A673 (cell line): ENCODE data around the gene CCDC185. TPM values are rescaled to one million over a fixed set of nuclear protein-coding genes. Genes with fewer than 3 reads are reported as not detected.
A peak's percentile ranks its signal among the peaks of the same experiment; 100 is the strongest.
"Not testable (repeated sequence)": the region's sequence is repeated elsewhere in the genome, so short reads cannot be mapped to it uniquely, and the experiment has no call there.

ENCODE experiments used
- BruUV-seq: library from RNA; stranded (reverse); fragments of 400-500 nt; replicated peaks from 2 replicates; lab custom pipeline; 2021; lab: Mats Ljungman, UMichigan
- CTCF ChIA-PET: fragments of 300-600 bp; sonication (Branson Sonifier 250); formaldehyde crosslinking; loops from one replicate; lab custom pipeline; 2022; ENCODE audit warnings: antibody characterized with exemption; lab: Charles Lee
- POLR2A ChIA-PET: fragments of 300-600 bp; sonication (Branson Sonifier 250); formaldehyde crosslinking; loops from one replicate; lab custom pipeline; 2022; ENCODE audit warnings: antibody characterized with exemption; ENCODE audit not compliant: low non-redundant PET; lab: Charles Lee
- DNase-seq: peaks from one replicate; pipeline ENCODE4 v3.0.0-alpha.2; 2015; ENCODE audit warnings: low spot score
- H3K27ac ChIP-seq: fragments of 200-600 bp; sonication (generic); 2 replicates; pipeline ENCODE4 v1.5.1; 2016; ENCODE audit warnings: mixed run types, low read depth, mild to moderate bottlenecking, mixed read lengths, antibody characterized with exemption, low read length; ENCODE audit not compliant: poor library complexity, severe bottlenecking
- H3K27me3 ChIP-seq: fragments of 200-600 bp; sonication (generic); replicated peaks from 2 replicates; pipeline ENCODE4 v1.6.1; 2017; ENCODE audit warnings: mixed run types, low read depth, mild to moderate bottlenecking, mixed read lengths, antibody characterized with exemption, low read length; ENCODE audit not compliant: insufficient read depth, poor library complexity
- H3K36me3 ChIP-seq: fragments of 200-600 bp; sonication (generic); 2 replicates; pipeline ENCODE4 v1.6.1; 2016; ENCODE audit warnings: mixed run types, mild to moderate bottlenecking, mixed read lengths, antibody characterized with exemption, low read length; ENCODE audit not compliant: insufficient read depth, poor library complexity, severe bottlenecking
- H3K4me1 ChIP-seq: fragments of 200-600 bp; sonication (generic); 2 replicates; pipeline ENCODE4 v1.6.1; 2017; ENCODE audit warnings: mixed run types, mild to moderate bottlenecking, mixed read lengths, antibody characterized with exemption, low read length; ENCODE audit not compliant: insufficient read depth, poor library complexity, severe bottlenecking
- H3K4me3 ChIP-seq: fragments of 200-600 bp; sonication (generic); 2 replicates; pipeline ENCODE4 v1.5.1; 2016; ENCODE audit warnings: low read depth, mixed run types, mild to moderate bottlenecking, mixed read lengths, low read length; ENCODE audit not compliant: poor library complexity, severe bottlenecking
- H3K9me3 ChIP-seq: fragments of 200-600 bp; sonication (generic); 2 replicates; pipeline ENCODE4 v1.6.1; 2016; ENCODE audit warnings: mixed run types, low read depth, mild to moderate bottlenecking, mixed read lengths, antibody characterized with exemption, low read length; ENCODE audit not compliant: poor library complexity, severe bottlenecking
- CTCF ChIP-seq: fragments of 300-800, 200-600 bp; sonication (generic); conservative IDR thresholded peaks from 2 replicates; pipeline ENCODE4 v1.5.1; 2017; ENCODE audit warnings: low read depth, mild to moderate bottlenecking, antibody characterized with exemption, low read length, moderate library complexity, mixed read lengths
- EZH2 ChIP-seq: fragments of 200-600 bp; sonication (generic); IDR thresholded peaks from 2 replicates; pipeline ENCODE4 v1.6.1; 2017; ENCODE audit warnings: borderline replicate concordance, low read depth, mild to moderate bottlenecking, mixed read lengths, antibody characterized with exemption, low read length; ENCODE audit not compliant: poor library complexity, severe bottlenecking
- intact Hi-C: fragments of 100-400 bp; cut with micrococcal nuclease; formaldehyde crosslinking; loops from one replicate; pipeline ENCODE4 v1.10.0; 2022; ENCODE audit not compliant: unreplicated experiment
- total RNA-seq: library from RNA; stranded (reverse); gene quantifications from 2 replicates; pipeline ENCODE4 v1.2.3, GENCODE V29; 2021

The CCDC185 gene
- total RNA-seq, 1 experiment from 2014 or later = not detected

DNA sequence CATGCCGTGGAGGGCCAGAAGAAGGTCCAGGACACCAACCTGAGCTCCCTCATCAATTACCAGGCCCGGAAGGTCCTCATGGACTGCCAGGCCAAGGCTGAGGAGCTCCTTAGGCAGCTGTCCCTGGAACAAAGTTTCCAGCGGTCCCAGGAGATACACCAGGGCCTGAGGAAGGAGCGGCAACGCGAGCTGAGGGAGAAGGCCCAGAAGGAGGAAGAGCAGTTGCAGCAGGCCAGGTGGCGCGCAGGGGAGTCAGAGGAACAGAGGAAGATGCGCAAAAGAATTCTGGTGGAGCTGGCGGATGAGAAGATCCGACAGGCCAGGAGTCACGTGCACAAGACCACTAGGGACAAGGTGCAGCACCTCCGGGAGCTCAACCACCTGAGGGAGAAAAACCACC is 1.5 kb downstream of the CCDC185 start:
- CTCF ChIA-PET = no interaction called here
- intact Hi-C loops = no loop called here
- POLR2A ChIA-PET = no interaction called here

GRCh38 chr1:223399393-223399792 is 6.2 kb downstream of the CCDC185 start:
- H3K4me1 ChIP-seq, H3K27me3 ChIP-seq, intact Hi-C loops, POLR2A ChIA-PET, H3K4me3 ChIP-seq, CTCF ChIA-PET, H3K9me3 ChIP-seq, BruUV-seq, H3K36me3 ChIP-seq, DNase-seq, H3K27ac ChIP-seq: not testable (repeated sequence)

More for the DNA sequence above, 1.5 kb downstream of the CCDC185 start:
- no peaks in the 10 kb centered on the region for H3K36me3 ChIP-seq
- no peak for DNase-seq
- H3K4me1 ChIP-seq = no peaks in the 10 kb centered on the region
- H3K27me3 ChIP-seq = peaks cover 50% of the 10 kb centered on the region
- H3K4me3 ChIP-seq = no peak overlapping the region
- H3K27ac ChIP-seq = no peak overlapping the region
- no peaks in the 10 kb centered on the region for H3K9me3 ChIP-seq
- TF ChIP-seq CTCF = no peak
- no TSS peak for BruUV-seq

GRCh38 chr1:223401873-223402789 is 8.9 kb downstream of the CCDC185 start:
- BruUV-seq = no TSS peak
- Histone ChIP-seq H3K4me3 (no peak overlapping the region), H3K9me3 (no peaks in the 10 kb centered on the region), H3K36me3 (no peaks in the 10 kb centered on the region), H3K27ac (no peak overlapping the region), H3K4me1 (no peaks in the 10 kb centered on the region), H3K27me3 (peaks cover 7% of the 10 kb centered on the region)
- intact Hi-C loops = no loop called here
- TF ChIP-seq CTCF (no peak), EZH2 (no peak)
- POLR2A ChIA-PET = no interaction called here
- CTCF ChIA-PET = no interaction called here
- DNase-seq = peak; percentile 7

DNA sequence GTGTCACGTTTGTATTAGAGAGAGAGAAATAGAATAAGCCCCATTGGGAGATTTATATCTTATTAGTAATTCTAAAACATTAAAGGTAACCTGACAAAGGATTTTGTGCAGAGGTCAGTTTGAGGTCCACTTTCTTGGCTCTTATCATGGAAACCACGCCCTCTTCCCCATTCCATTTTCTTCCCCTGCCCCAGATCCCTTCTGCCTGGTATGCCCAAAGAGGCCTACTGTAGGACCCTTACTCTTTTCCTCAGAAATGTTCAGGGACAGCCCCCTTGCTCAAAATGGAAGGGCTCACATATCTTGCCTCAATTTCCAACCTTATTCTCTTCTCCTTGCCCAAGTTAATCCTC is 9.6 kb downstream of the CCDC185 start:
- Histone ChIP-seq H3K4me3 (no peak overlapping the region), H3K27me3 (peaks cover 13% of the 10 kb centered on the region), H3K4me1 (no peaks in the 10 kb centered on the region), H3K9me3 (no peaks in the 10 kb centered on the region), H3K27ac (no peak overlapping the region), H3K36me3 (no peaks in the 10 kb centered on the region)
- ChIA-PET CTCF (no interaction called here), POLR2A (no interaction called here)
- no peak for DNase-seq
- intact Hi-C loops = no loop called here
- TF ChIP-seq EZH2 (no peak), CTCF (no peak)
- no TSS peak for BruUV-seq
